Nucleus accumbens (tissue), 56 donors: ENCODE results near the gene TPM2.
"Not testable (repeated sequence)": the region's sequence is repeated elsewhere in the genome, so short reads cannot be mapped to it uniquely, and the experiment has no call there.

Experiments
- DNase-seq, 56 donors: peaks; one replicate each; lab custom pipeline; 2025; lab: John Stamatoyannopoulos, UW

The TPM2 gene

GRCh38 chr9:35638751-35639150 is 51.0 kb downstream of the TPM2 start:
- DNase-seq: not testable (repeated sequence)

- DNase-seq: not testable (repeated sequence)
Observed at GRCh38 chr9:35637427-35637955, 52.2 kb downstream of the TPM2 start.

- DNase-seq: not testable (repeated sequence)
Observed at GRCh38 chr9:35636877-35637246, 52.9 kb downstream of the TPM2 start.

- no peak for DNase-seq
Observed at GRCh38 chr9:35636135-35636876, 53.4 kb downstream of the TPM2 start.

- DNase-seq: no peak
Observed at GRCh38 chr9:35635730-35636129, 54.0 kb downstream of the TPM2 start.
